OCI-LY1 (cell line): ENCODE data around the gene FAM193B.

ENCODE experiments used
- CTCF ChIP-seq: fragments of 200-600 bp; sonication (generic), shearing (Covaris generic); IDR thresholded peaks from 2 replicates; pipeline ENCODE4 v1.5.1; 2017; ENCODE audit warnings: mild to moderate bottlenecking, antibody characterized with exemption, low read length, moderate library complexity, mixed read lengths
- EZH2 ChIP-seq: fragments of 200-600 bp; sonication (generic), shearing (Covaris generic); IDR thresholded peaks from 2 replicates; pipeline ENCODE4 v1.8.0; 2017; ENCODE audit warnings: borderline replicate concordance, mixed run types, mild to moderate bottlenecking, antibody characterized with exemption, low read length, moderate library complexity, mixed read lengths

GRCh38 chr5:177477701-177478477, 76.5 kb downstream of the FAM193B start:
- TF ChIP-seq CTCF (no peak), EZH2 (no peak)
